Measurements from ENCODE around the gene IKBKG.
"Not testable (repeated sequence)": the region's sequence is repeated elsewhere in the genome, so short reads cannot be mapped to it uniquely, and the experiment has no call there.

Gene IKBKG

GRCh38 chrX:154605566-154605965, 58.1 kb downstream of the IKBKG start:
- DNase-seq (ENCODE audit: low read depth): no peak

- no peak for DNase-seq (ENCODE audit: low read depth)
Observed at GRCh38 chrX:154607370-154607769, 60.0 kb downstream of the IKBKG start.

- not testable (repeated sequence) for DNase-seq (ENCODE audit: low read depth)
Observed at GRCh38 chrX:154607976-154608375, 60.6 kb downstream of the IKBKG start.

- DNase-seq (ENCODE audit: low read depth): not testable (repeated sequence)
Observed at GRCh38 chrX:154608823-154609222, 61.4 kb downstream of the IKBKG start.

GRCh38 chrX:154611146-154611545, 63.7 kb downstream of the IKBKG start:
- DNase-seq (ENCODE audit: low read depth): not testable (repeated sequence)

- not testable (repeated sequence) for DNase-seq (ENCODE audit: low read depth)
Observed at GRCh38 chrX:154613586-154613985, 66.2 kb downstream of the IKBKG start.

Measured in amniotic epithelial cell (primary cell).